ENCODE measurements around the gene GH2.

DNA sequence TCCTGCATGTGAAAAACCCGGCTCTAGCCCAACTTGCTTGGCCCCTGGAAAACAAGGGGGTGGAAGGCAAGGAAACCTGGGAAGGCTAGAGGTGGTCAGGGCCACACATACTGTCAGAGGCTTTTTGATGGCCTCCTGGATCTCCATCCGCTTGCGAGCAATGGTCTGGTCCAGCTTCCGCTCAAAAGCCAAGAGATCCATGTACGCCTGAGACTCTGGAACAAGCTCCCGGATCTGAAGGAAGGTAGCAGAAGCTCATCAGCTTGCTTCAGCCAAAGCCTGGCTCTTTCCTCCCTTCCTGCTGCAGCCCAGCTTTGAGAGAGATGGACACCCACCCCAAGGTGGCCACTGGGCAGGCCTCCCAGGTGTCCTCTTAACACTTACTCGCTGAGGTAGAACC is 44.9 kb downstream of the GH2 start:
- TF ChIP-seq POLR2A (IDR thresholded peaks at IDR 0.05) (no peak), POLR2AphosphoS5 (IDR thresholded peaks at IDR 0.05) (no peak)
- TF ChIP-seq, protein P1, sequence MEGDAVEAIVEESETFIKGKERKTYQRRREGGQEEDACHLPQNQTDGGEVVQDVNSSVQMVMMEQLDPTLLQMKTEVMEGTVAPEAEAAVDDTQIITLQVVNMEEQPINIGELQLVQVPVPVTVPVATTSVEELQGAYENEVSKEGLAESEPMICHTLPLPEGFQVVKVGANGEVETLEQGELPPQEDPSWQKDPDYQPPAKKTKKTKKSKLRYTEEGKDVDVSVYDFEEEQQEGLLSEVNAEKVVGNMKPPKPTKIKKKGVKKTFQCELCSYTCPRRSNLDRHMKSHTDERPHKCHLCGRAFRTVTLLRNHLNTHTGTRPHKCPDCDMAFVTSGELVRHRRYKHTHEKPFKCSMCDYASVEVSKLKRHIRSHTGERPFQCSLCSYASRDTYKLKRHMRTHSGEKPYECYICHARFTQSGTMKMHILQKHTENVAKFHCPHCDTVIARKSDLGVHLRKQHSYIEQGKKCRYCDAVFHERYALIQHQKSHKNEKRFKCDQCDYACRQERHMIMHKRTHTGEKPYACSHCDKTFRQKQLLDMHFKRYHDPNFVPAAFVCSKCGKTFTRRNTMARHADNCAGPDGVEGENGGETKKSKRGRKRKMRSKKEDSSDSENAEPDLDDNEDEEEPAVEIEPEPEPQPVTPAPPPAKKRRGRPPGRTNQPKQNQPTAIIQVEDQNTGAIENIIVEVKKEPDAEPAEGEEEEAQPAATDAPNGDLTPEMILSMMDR (IDR thresholded peaks at IDR 0.05): no peak
